Bronchial epithelial cell (primary cell): ENCODE measurements around the gene MYO1A. TPM values are rescaled to one million over a fixed set of nuclear protein-coding genes. Genes with fewer than 3 reads are reported as not detected.

ENCODE experiments used
- DNase-seq: peaks from one replicate; pipeline ENCODE4 v3.0.0-alpha.2; 2010; ENCODE audit warnings: low read depth
- FAIRE-seq: peaks from 2 replicates; lab custom pipeline; 2011; peaks lifted over from hg19 to GRCh38; lab: Jason Lieb, UNC
- H3K27me3 ChIP-seq: 2 replicates; pipeline ENCODE4 v1.5.1; 2011; ENCODE audit warnings: low read length; ENCODE audit not compliant: control insufficient read depth, insufficient read depth
- H3K36me3 ChIP-seq: 2 replicates; pipeline ENCODE4 v1.5.1; 2011; ENCODE audit warnings: low read length; ENCODE audit not compliant: control insufficient read depth, insufficient read depth
- H3K4me3 ChIP-seq: 2 replicates; pipeline ENCODE4 v1.5.1; 2011; ENCODE audit warnings: mild to moderate bottlenecking, low read depth, low read length, control low read depth
- CTCF ChIP-seq: IDR thresholded peaks from 2 replicates; pipeline ENCODE4 v1.5.1; 2011; ENCODE audit warnings: mild to moderate bottlenecking, moderate library complexity, low read length, control low read depth, inconsistent platforms; ENCODE audit not compliant: insufficient read depth, severe bottlenecking
- total RNA-seq: library from RNA; depleted of rRNA; stranded (reverse); fragments of >200 nt; gene quantifications from 2 replicates; pipeline ENCODE4 v1.2.1, GENCODE V29; 2014

The MYO1A gene
- total RNA-seq, 1 donor from 2014 or later: under 0.01 TPM

GRCh38 chr12:57088354-57089270, 38.7 kb upstream of the MYO1A start, which contains the start of gene NAB2:
Gene NAB2, plus strand, starts transcription at chr12:57089114. Its CDS starts 158 bp downstream, at chr12:57089272.
- Histone ChIP-seq H3K4me3 (peak within 1 kb of the TSS; percentile 57), H3K27me3 (no peaks in the 10 kb centered on the region), H3K36me3 (peaks cover 21% of the 10 kb centered on the region)
- DNase-seq (peak; percentile 88), FAIRE-seq (no peak)
- no peak for TF ChIP-seq CTCF

GRCh38 chr12:57087691-57088353, 37.9 kb upstream of the MYO1A start:
- Histone ChIP-seq H3K36me3 (peaks cover 17% of the 10 kb centered on the region), H3K27me3 (no peaks in the 10 kb centered on the region), H3K4me3 (peak overlapping the region; percentile 57)
- no peak for TF ChIP-seq CTCF
- FAIRE-seq (no peak), DNase-seq (peak; percentile 93)

DNA sequence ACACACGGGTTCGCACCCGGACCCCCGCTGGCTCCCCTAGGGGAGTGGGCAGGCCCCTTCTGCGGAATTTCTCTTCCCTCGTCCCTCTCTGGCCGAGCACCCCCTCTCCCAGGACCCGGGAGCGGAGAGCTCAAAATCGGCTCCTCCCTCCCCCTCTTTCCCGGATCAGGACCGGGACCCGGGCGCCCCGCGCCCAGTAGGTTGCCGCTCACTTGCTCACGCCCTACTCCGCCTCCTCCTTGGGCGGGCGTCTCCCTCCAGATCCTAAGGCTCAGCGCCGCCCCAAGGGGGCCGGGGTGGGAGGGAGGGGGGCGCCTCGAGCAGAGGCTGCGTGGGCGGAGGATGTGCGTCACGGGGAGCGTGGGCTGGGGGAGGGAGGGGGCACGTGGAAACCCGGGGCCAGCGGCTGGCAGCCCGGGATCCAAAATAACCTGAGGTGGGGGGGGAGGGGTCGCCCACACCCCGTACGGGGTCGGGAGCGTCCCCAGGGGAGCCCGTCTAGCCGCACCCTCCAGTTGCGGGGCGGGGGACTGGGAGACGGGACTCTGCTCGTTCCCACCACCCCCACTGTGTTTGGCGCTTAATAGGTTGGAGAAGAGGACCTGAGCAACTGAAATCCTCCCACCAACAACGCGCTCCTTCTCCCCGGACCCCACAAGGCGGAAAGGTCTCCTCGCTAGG, 37.2 kb upstream of the MYO1A start:
- no peaks in the 10 kb centered on the region for H3K27me3 ChIP-seq
- FAIRE-seq: no peak
- DNase-seq: peak; percentile 78
- peak overlapping the region; percentile 57 for H3K4me3 ChIP-seq
- no peak for TF ChIP-seq CTCF
- peaks cover 14% of the 10 kb centered on the region for H3K36me3 ChIP-seq

- peak; percentile 73 for DNase-seq
- H3K27me3 ChIP-seq: no peaks in the 10 kb centered on the region
- H3K36me3 ChIP-seq: peaks cover 10% of the 10 kb centered on the region
- peak; percentile 19 for TF ChIP-seq CTCF
- no peak for FAIRE-seq
- peak overlapping the region; percentile 57 for H3K4me3 ChIP-seq
Observed at GRCh38 chr12:57086493-57087009, 36.6 kb upstream of the MYO1A start.

GRCh38 chr12:57085999-57086492, 36.1 kb upstream of the MYO1A start:
- peak; percentile 40 for DNase-seq
- no peak for FAIRE-seq

More at GRCh38 chr12:57085999-57086492, 36.1 kb upstream of the MYO1A start:
- Histone ChIP-seq H3K4me3 (no peak overlapping the region), H3K36me3 (peaks cover 5% of the 10 kb centered on the region), H3K27me3 (no peaks in the 10 kb centered on the region)
- TF ChIP-seq CTCF: no peak
